H9 (cell line): ENCODE data around the gene HEATR1. TPM values are rescaled to one million over a fixed set of nuclear protein-coding genes. Genes with fewer than 3 reads are reported as not detected.

Source experiments
- DNase-seq: peaks from one replicate; pipeline ENCODE4 v3.0.0-alpha.2; 2017
- H2AFZ ChIP-seq: one replicate; pipeline ENCODE4 v1.6.1; 2013; ENCODE audit warnings: mild to moderate bottlenecking, low read length, control low read depth, moderate library complexity
- H2AK5ac ChIP-seq: 2 replicates; pipeline ENCODE4 v1.6.1; 2013; ENCODE audit warnings: low read length, control low read depth, mixed read lengths; ENCODE audit not compliant: insufficient read length
- H2BK120ac ChIP-seq: one replicate; pipeline ENCODE4 v1.6.1; 2013; ENCODE audit warnings: low read depth, mild to moderate bottlenecking, low read length, control low read depth, inconsistent platforms; ENCODE audit not compliant: poor library complexity, severe bottlenecking
- H2BK12ac ChIP-seq: 2 replicates; pipeline ENCODE4 v1.6.1; 2013; ENCODE audit warnings: low read length, control low read depth, mixed read lengths, low read depth; ENCODE audit not compliant: insufficient read length
- H2BK15ac ChIP-seq: 2 replicates; pipeline ENCODE4 v1.6.1; 2013; ENCODE audit warnings: low read depth, low read length, control low read depth
- H2BK20ac ChIP-seq: one replicate; pipeline ENCODE4 v1.6.1; 2013; ENCODE audit warnings: low read depth, mild to moderate bottlenecking, low read length, control low read depth, inconsistent platforms; ENCODE audit not compliant: poor library complexity, severe bottlenecking
- H2BK5ac ChIP-seq: 2 replicates; pipeline ENCODE4 v1.6.1; 2013; ENCODE audit warnings: low read length, control low read depth, mixed read lengths; ENCODE audit not compliant: insufficient read length
- H3K14ac ChIP-seq: 2 replicates; pipeline ENCODE4 v1.6.1; 2013; ENCODE audit warnings: low read length, control low read depth; ENCODE audit not compliant: insufficient read depth
- H3K18ac ChIP-seq: 2 replicates; pipeline ENCODE4 v1.6.1; 2013; ENCODE audit warnings: low read depth, mild to moderate bottlenecking, mixed read lengths, low read length, control low read depth; ENCODE audit not compliant: insufficient read length
- H3K23ac ChIP-seq: 2 replicates; pipeline ENCODE4 v1.6.1; 2013; ENCODE audit warnings: low read length, control low read depth, mixed read lengths, low read depth; ENCODE audit not compliant: insufficient read length
- H3K23me2 ChIP-seq: 2 replicates; pipeline ENCODE4 v1.6.1; 2013; ENCODE audit warnings: low read depth, mild to moderate bottlenecking, mixed read lengths, low read length, control low read depth; ENCODE audit not compliant: insufficient read length, poor library complexity, severe bottlenecking
- H3K27ac ChIP-seq: 2 replicates; pipeline ENCODE4 v1.5.1; 2013; ENCODE audit warnings: low read length, control low read depth, mixed read lengths, low read depth; ENCODE audit not compliant: insufficient read length
- H3K27me3 ChIP-seq: 2 replicates; pipeline ENCODE4 v1.6.1; 2013; ENCODE audit warnings: low read length, control low read depth, inconsistent platforms; ENCODE audit not compliant: insufficient read depth
- H3K4ac ChIP-seq: 2 replicates; pipeline ENCODE4 v1.6.1; 2013; ENCODE audit warnings: low read depth, mild to moderate bottlenecking, control low read depth, inconsistent platforms, low read length, moderate library complexity
- H3K4me1 ChIP-seq: 2 replicates; pipeline ENCODE4 v1.6.1; 2013; ENCODE audit warnings: low read length, control low read depth, inconsistent platforms; ENCODE audit not compliant: insufficient read depth
- H3K4me2 ChIP-seq: 2 replicates; pipeline ENCODE4 v1.6.1; 2013; ENCODE audit warnings: low read length, control low read depth, mixed read lengths; ENCODE audit not compliant: insufficient read length, insufficient read depth
- H3K56ac ChIP-seq: 2 replicates; pipeline ENCODE4 v1.6.1; 2013; ENCODE audit warnings: low read depth, mild to moderate bottlenecking, mixed read lengths, low read length, control low read depth; ENCODE audit not compliant: insufficient read length
- H3K79me1 ChIP-seq: 2 replicates; pipeline ENCODE4 v1.6.1; 2013; ENCODE audit warnings: low read depth, mild to moderate bottlenecking, moderate library complexity, low read length, control low read depth, inconsistent platforms; ENCODE audit not compliant: insufficient read depth, poor library complexity, severe bottlenecking
- H3K79me2 ChIP-seq: 2 replicates; pipeline ENCODE4 v1.6.1; 2013; ENCODE audit warnings: low read length, control low read depth, inconsistent platforms; ENCODE audit not compliant: insufficient read depth
- H3K9ac ChIP-seq: 2 replicates; pipeline ENCODE4 v1.6.1; 2013; ENCODE audit warnings: low read length, control low read depth, mixed read lengths; ENCODE audit not compliant: insufficient read length; ENCODE audit errors: extremely low read depth
- H3K9me3 ChIP-seq: one replicate; pipeline ENCODE4 v1.6.1; 2013; ENCODE audit warnings: low read depth, low read length, inconsistent platforms; ENCODE audit not compliant: control insufficient read depth
- H3T11ph ChIP-seq: one replicate; pipeline ENCODE4 v1.6.1; 2013; ENCODE audit warnings: mild to moderate bottlenecking, low read length, control low read depth, inconsistent platforms
- H4K20me1 ChIP-seq: one replicate; pipeline ENCODE4 v1.6.1; 2013; ENCODE audit not compliant: control insufficient read depth, insufficient read length, insufficient read depth
- H4K5ac ChIP-seq: 2 replicates; pipeline ENCODE4 v1.6.1; 2013; ENCODE audit warnings: low read depth, mild to moderate bottlenecking, mixed read lengths, low read length, control low read depth; ENCODE audit not compliant: insufficient read length
- H4K8ac ChIP-seq: replicated peaks from 2 replicates; pipeline ENCODE4 v1.6.1; 2013; ENCODE audit warnings: low read length, control low read depth, mixed read lengths, low read depth; ENCODE audit not compliant: insufficient read length
- H4K91ac ChIP-seq: 2 replicates; pipeline ENCODE4 v1.6.1; 2013; ENCODE audit warnings: low read depth, mild to moderate bottlenecking, moderate library complexity, mixed read lengths, low read length, control low read depth; ENCODE audit not compliant: insufficient read length
- H3K27ac Mint-ChIP-seq, 3 experiments: 2 replicates in 2 of 3; 3 replicates in 1 of 3; pipeline ENCODE4 v1.8.0; 2020 to 2021; ENCODE audit warnings: mixed read lengths in 3 of 3, mild to moderate bottlenecking in 1 of 3, moderate library complexity in 1 of 3
- H3K27me3 Mint-ChIP-seq: 2 replicates; pipeline ENCODE4 v1.8.0; 2021; ENCODE audit warnings: low read depth, mild to moderate bottlenecking, moderate library complexity, mixed read lengths
- H3K36me3 Mint-ChIP-seq, 3 experiments: 2 replicates in 2 of 3; 3 replicates in 1 of 3; pipeline ENCODE4 v1.8.0; 2020 to 2021; ENCODE audit warnings: low read depth in 3 of 3, mixed read lengths in 3 of 3; ENCODE audit not compliant: insufficient read depth in 1 of 3
- H3K4me1 Mint-ChIP-seq, 2 experiments: 2 replicates each; pipeline ENCODE4 v1.8.0; 2020; ENCODE audit warnings: mixed read lengths in 2 of 2
- H3K4me3 Mint-ChIP-seq, 2 experiments: 2 replicates in 1 of 2; 3 replicates in 1 of 2; pipeline ENCODE4 v1.8.0; 2020 to 2021; ENCODE audit warnings: mild to moderate bottlenecking in 2 of 2, mixed read lengths in 2 of 2, moderate library complexity in 1 of 2
- H3K9me3 Mint-ChIP-seq, 2 experiments: 2 replicates in 1 of 2; 3 replicates in 1 of 2; pipeline ENCODE4 v1.8.0; 2020; ENCODE audit warnings: mild to moderate bottlenecking in 2 of 2, mixed read lengths in 2 of 2, moderate library complexity in 1 of 2
- WGBS: extraction: QIAGEN DNeasy Blood & Tissue Kit; methylation state at CpG from one replicate; pipeline ENCODE4 v1.1.7; 2013; ENCODE audit warnings: missing lambda C conversion rate, low lambda C conversion rate, mixed read lengths; ENCODE audit not compliant: insufficient read length; ENCODE audit errors: extremely low coverage; 5-methylcytosine and 5-hydroxymethylcytosine counted together
- total RNA-seq: library from RNA; stranded (reverse); gene quantifications from 2 replicates; pipeline ENCODE4 v1.2.1, GENCODE V29; 2021
- TF ChIP-seq, protein P1 (sequence below): fragments of 200-600 bp; sonication (generic); conservative IDR thresholded peaks from 3 replicates; pipeline ENCODE4 v1.8.0; 2021; ENCODE audit warnings: antibody characterized with exemption, mild to moderate bottlenecking

Gene HEATR1
- total RNA-seq, 1 experiment from 2014 or later: 88.2 TPM

GRCh38 chr1:236514703-236515442 lies 89.4 kb downstream of the HEATR1 start:
- H3K9ac ChIP-seq: no peak overlapping the region
- no peak overlapping the region for H2BK5ac ChIP-seq
- no peaks in the 10 kb centered on the region for H4K20me1 ChIP-seq
- H3K79me1 ChIP-seq: no peaks in the 10 kb centered on the region
- TF ChIP-seq, protein P1, sequence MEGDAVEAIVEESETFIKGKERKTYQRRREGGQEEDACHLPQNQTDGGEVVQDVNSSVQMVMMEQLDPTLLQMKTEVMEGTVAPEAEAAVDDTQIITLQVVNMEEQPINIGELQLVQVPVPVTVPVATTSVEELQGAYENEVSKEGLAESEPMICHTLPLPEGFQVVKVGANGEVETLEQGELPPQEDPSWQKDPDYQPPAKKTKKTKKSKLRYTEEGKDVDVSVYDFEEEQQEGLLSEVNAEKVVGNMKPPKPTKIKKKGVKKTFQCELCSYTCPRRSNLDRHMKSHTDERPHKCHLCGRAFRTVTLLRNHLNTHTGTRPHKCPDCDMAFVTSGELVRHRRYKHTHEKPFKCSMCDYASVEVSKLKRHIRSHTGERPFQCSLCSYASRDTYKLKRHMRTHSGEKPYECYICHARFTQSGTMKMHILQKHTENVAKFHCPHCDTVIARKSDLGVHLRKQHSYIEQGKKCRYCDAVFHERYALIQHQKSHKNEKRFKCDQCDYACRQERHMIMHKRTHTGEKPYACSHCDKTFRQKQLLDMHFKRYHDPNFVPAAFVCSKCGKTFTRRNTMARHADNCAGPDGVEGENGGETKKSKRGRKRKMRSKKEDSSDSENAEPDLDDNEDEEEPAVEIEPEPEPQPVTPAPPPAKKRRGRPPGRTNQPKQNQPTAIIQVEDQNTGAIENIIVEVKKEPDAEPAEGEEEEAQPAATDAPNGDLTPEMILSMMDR: no peak
- no peak overlapping the region for H3K23ac ChIP-seq
- no peaks in the 10 kb centered on the region for H3K27me3 ChIP-seq
- H4K5ac ChIP-seq: no peak overlapping the region
- H2AFZ ChIP-seq: no peak overlapping the region
- H2BK120ac ChIP-seq: no peak overlapping the region
- no peak overlapping the region for H2BK12ac ChIP-seq
- H3K27ac ChIP-seq: no peak overlapping the region
- no peaks in the 10 kb centered on the region for H3K36me3 Mint-ChIP-seq
- no peak overlapping the region; a peak in 1 of 7 replicates for H3K27ac Mint-ChIP-seq
- H3K14ac ChIP-seq: no peak overlapping the region
- no peaks in the 10 kb centered on the region for H3K9me3 ChIP-seq
- no peak overlapping the region for H4K8ac ChIP-seq
- no peak overlapping the region for H3K4me3 Mint-ChIP-seq
- H2BK20ac ChIP-seq: no peak overlapping the region
- H3K4me1 Mint-ChIP-seq: peaks cover 12 to 13% of the 10 kb centered on the region in 2 experiments
- H2AK5ac ChIP-seq: no peak overlapping the region
- H3K27me3 Mint-ChIP-seq: no peaks in the 10 kb centered on the region
- H3K23me2 ChIP-seq: no peaks in the 10 kb centered on the region
- DNase-seq: no peak
- H3K56ac ChIP-seq: no peak overlapping the region
- no peak overlapping the region for H3T11ph ChIP-seq
- H3K9me3 Mint-ChIP-seq: no peaks in the 10 kb centered on the region
- no peak overlapping the region for H3K18ac ChIP-seq
- no peaks in the 10 kb centered on the region for H3K4me1 ChIP-seq
- WGBS: no CpG with 5 or more reads among the region's 4 CpGs
- no peak overlapping the region for H4K91ac ChIP-seq
- no peaks in the 10 kb centered on the region for H3K79me2 ChIP-seq
- H2BK15ac ChIP-seq: no peak overlapping the region
- no peak overlapping the region for H3K4me2 ChIP-seq
- no peak overlapping the region for H3K4ac ChIP-seq
